Subcutaneous adipose tissue (tissue), 4 donors: ENCODE results near the gene PARL. TPM values are rescaled to one million over a fixed set of nuclear protein-coding genes. Genes with fewer than 3 reads are reported as not detected.

Experiments used
- total RNA-seq, 4 donors: library from RNA; depleted of rRNA; stranded (reverse); fragments of >200 nt; gene quantifications; one replicate each; pipeline ENCODE4 v1.1.0, GENCODE V29; 2016
- TF ChIP-seq, protein P1 (sequence below): fragments of 450-650 bp; IDR thresholded peaks from one replicate; pipeline ENCODE4 v1.5.1; 2016; ENCODE audit warnings: low read depth, mild to moderate bottlenecking, control low read depth, antibody characterized with exemption, moderate library complexity

Gene PARL
- total RNA-seq, 4 donors from 2014 or later: 43.4 to 66.4 (median 44.5) TPM

DNA sequence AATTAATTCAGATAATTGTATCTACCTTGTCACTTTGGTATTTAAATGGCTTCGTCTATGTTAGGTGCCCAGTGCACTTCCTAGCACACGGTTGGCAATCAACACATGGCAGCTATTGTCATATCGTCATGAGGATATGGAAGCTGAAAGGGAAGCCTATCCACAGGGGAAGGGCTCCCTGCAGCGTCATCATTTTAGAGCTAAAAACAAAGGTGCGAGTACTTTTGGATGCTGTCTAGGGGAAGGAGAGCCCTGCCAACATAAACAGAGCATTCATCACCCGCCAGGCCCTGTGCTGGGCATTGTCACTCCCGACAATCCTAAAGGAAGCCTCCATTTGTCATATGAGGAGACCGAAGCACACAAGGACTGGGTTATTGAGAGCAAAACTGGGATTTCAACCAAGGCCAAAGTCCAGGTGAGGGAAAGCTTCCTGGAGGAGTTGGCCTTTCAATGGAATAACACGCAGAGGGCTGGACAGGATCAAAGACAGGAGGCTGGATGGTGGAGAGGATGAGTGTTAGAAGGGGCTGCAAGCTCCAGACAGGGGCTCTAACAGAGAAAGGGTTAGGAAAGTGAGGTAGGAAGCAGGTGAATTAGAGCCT is 8.0 kb upstream of the PARL start:
- TF ChIP-seq, protein P1, sequence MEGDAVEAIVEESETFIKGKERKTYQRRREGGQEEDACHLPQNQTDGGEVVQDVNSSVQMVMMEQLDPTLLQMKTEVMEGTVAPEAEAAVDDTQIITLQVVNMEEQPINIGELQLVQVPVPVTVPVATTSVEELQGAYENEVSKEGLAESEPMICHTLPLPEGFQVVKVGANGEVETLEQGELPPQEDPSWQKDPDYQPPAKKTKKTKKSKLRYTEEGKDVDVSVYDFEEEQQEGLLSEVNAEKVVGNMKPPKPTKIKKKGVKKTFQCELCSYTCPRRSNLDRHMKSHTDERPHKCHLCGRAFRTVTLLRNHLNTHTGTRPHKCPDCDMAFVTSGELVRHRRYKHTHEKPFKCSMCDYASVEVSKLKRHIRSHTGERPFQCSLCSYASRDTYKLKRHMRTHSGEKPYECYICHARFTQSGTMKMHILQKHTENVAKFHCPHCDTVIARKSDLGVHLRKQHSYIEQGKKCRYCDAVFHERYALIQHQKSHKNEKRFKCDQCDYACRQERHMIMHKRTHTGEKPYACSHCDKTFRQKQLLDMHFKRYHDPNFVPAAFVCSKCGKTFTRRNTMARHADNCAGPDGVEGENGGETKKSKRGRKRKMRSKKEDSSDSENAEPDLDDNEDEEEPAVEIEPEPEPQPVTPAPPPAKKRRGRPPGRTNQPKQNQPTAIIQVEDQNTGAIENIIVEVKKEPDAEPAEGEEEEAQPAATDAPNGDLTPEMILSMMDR: no peak

DNA sequence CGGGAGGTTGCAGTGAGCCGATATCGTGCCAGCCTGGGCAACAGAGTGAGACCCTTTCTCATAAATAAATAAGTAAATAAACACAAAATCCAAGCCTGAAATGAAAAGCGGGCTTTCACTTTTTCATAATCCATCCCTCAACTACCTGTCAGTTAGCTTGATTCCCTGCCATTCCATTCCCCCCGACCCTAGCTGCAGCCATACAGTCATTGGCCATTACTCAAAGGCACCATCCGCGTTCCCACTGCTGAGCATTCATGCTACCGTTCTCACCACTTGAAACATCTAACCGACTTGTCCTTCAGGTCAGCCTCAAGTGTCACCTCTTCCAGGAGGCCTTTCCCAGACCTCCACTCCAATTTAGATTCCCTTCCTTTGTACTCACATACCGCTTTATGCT is 1.1 kb upstream of the PARL start:
- TF ChIP-seq, protein P1: no peak

DNA sequence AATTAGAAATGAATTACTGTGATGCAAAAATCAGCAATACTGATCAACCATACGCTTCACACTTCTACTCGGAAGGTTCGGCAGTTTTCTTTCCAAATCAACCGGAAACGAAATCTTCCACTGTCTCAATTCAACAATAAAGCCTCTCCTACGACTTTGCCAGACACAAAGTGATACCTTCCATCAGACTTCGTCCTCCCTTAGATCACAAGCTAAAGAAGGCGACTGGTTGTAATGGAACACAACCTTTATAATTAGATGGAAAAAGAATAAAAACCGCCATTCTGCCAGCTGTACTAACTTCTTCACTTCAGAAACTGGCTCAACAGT is 618 bp downstream of the PARL start:
- TF ChIP-seq, protein P1: no peak

DNA sequence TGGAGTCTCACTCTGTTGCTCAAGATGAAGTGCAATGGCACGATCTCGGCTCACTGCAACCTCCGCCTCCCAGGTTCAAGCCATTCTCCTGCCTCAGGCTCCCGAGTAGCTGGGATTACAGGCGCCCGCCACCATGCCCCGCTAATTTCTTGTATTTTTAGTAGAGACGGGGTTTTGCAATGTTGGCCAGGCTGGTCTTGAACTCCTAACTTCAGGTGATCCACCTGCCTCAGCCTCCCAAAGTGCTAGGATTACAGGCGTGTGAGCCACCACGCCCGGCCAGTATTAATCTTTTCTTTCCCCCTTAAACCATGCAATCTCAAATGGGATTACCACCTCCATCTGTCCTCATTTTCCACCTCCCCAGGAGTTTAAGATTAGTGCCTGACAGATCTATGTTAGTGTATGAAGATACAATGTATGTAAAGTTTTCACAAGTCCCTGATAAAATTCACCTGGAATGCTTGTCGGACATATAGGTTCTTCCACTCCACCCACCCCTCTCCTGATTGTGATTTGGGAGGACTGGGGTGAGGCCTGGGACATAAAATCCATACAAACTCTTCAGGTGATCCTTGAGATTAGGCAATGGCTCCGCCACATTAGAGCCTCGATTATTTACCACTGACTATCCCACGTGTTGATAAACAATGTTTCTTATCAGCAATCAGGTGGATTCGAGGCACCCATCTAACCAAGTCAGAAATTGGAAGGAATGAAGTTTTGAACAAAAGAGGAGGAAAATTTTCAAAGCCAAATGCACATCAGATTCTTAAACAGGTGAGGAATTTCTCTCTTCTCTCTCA is 1.2 kb downstream of the PARL start:
- TF ChIP-seq, protein P1: no peak

DNA sequence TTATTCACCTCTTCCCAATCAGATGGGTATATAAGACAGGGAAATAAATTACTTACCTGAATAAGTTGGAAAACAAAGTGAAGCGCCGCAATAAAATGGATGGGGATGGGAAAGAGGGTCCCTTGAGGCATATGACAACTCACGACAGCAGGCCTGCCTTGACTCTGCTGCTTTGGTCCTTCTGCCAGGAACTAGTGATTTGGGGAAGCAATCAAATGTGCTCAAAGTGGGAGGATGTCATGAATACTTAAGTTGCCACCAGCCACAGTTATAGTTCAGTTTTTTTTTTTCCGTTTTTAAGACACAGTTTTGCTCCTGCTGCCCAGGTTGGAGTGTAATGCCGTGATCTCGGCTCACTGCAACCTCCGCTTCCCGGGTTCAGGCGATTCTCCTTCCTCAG is 4.6 kb downstream of the PARL start:
- TF ChIP-seq, protein P1: no peak

DNA sequence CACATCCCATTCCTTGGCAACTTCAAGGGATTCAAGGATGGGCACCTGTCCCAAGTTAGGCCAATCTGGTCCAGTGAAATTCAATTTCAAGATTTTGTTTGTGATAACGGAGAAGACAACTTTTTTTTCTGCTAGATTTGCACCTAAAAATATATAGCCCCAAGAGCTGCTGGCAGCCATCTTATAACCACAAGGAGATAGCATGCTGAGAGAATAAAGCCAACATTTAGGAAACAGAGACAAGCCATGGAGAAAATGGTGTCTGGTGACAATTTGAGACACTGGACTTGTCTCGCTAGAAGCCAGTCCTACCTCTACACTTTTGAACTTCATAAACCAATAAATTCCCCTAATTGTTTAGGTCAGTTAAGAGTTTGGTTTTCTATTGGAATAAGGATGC is 5.4 kb downstream of the PARL start:
- TF ChIP-seq, protein P1: no peak

DNA sequence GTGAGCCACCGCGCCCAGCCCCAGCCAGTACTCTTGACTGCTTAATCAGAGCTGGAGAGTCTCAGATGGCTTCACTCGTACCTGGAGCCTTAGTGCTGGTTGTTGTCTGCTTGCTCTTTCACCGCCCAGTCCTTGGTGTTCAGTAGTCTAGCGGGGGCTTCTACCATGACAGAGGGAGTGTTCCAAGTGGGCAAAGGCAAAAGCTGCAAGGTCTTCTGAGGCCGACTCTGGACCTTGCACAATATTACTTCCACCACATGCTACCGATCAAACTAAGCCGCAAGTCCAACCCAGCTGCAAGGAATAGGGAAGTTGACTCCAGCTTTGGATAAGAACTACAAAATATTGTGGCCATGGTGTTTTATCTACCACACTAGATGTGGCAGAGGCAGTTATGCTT is 6.6 kb downstream of the PARL start:
- TF ChIP-seq, protein P1: no peak
